Breast epithelium (tissue), 3 donors: ENCODE measurements around the gene RRP15.

Source experiments
- POLR2A ChIP-seq: fragments of 450-650 bp; IDR thresholded peaks from one replicate; pipeline ENCODE4 v1.6.1; 2016; ENCODE audit warnings: antibody characterized with exemption, mild to moderate bottlenecking, moderate library complexity
- POLR2AphosphoS5 ChIP-seq, 3 donors: sonication (generic); formaldehyde crosslinking; IDR thresholded peaks; one replicate each; pipeline ENCODE4 v1.6.1; 2017; ENCODE audit warnings: antibody characterized with exemption in 3 of 3
- TF ChIP-seq, protein P1 (sequence below), 3 donors: fragments of 450-650 bp; IDR thresholded peaks; one replicate each; pipeline ENCODE4 v1.5.1; 2016 to 2017; ENCODE audit warnings: antibody characterized with exemption in 3 of 3, mild to moderate bottlenecking in 3 of 3, moderate library complexity in 3 of 3

DNA sequence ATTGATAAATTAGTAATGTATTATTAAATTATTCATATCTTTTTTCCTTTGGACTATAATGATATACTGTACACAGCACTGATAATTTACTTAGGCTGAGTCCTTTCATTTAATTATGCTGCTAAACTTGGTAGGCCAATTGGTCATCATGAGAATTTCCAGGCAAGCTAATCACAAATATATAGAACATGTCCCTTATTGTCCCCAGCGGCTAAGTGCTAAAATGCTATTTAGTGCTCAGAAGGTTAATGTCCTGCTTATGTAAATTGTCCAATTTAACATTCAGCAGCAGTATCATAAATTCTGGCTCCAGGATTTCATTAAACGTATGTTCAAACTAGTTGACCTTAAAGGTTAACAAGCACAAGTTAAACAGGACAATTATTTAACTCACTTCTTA is 30.0 kb upstream of the RRP15 start:
- TF ChIP-seq, protein P1, sequence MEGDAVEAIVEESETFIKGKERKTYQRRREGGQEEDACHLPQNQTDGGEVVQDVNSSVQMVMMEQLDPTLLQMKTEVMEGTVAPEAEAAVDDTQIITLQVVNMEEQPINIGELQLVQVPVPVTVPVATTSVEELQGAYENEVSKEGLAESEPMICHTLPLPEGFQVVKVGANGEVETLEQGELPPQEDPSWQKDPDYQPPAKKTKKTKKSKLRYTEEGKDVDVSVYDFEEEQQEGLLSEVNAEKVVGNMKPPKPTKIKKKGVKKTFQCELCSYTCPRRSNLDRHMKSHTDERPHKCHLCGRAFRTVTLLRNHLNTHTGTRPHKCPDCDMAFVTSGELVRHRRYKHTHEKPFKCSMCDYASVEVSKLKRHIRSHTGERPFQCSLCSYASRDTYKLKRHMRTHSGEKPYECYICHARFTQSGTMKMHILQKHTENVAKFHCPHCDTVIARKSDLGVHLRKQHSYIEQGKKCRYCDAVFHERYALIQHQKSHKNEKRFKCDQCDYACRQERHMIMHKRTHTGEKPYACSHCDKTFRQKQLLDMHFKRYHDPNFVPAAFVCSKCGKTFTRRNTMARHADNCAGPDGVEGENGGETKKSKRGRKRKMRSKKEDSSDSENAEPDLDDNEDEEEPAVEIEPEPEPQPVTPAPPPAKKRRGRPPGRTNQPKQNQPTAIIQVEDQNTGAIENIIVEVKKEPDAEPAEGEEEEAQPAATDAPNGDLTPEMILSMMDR (IDR thresholded peaks at IDR 0.05) = no peak
- no peak for TF ChIP-seq POLR2A
- TF ChIP-seq POLR2AphosphoS5 (IDR thresholded peaks at IDR 0.05) = no peak
